Measurements from ENCODE around the gene NDUFAF8. TPM values are rescaled to one million over a fixed set of nuclear protein-coding genes. Genes with fewer than 3 reads are reported as not detected.

NDUFAF8 gene
- total and polyA plus RNA-seq, 10 of the 15 experiments (the other 5 are each of a cell fraction or from before 2014, with no cell fraction given) = 22.0 to 307 (median 106) TPM

GRCh38 chr17:81238815-81239713 is at the start of gene NDUFAF8, which contains the start of gene TEPSIN (continued):
- 0 out of 2 replicates have a peak, but pooled peaks have one; percentile 31 for TF ChIP-seq ZNF687 (IDR thresholded peaks at IDR 0.05)
- peak; percentile 79 for TF ChIP-seq BACH1 (IDR thresholded peaks at IDR 0.05; ENCODE audit: borderline replicate concordance)
- peak; percentile 63; the same call in 1 of the 2 replicates for TF ChIP-seq POLR2AphosphoS2 (IDR thresholded peaks at IDR 0.05; ENCODE audit: low read depth, low read length)
- TF ChIP-seq SREBF1 (IDR thresholded peaks at IDR 0.05; ENCODE audit: low read length) = no peak
- no peak for TF ChIP-seq HDGF (IDR thresholded peaks at IDR 0.05)
- peak; percentile 92 for TF ChIP-seq GABPA (IDR thresholded peaks at IDR 0.05; ENCODE audit: low read depth)
- TF ChIP-seq NFIC (IDR thresholded peaks at IDR 0.05; ENCODE audit: low read depth, low read length) = no peak
- TF ChIP-seq MXI1 (IDR thresholded peaks at IDR 0.05; ENCODE audit: low read depth, low read length) = peak; percentile 77
- peak; percentile 74 for TF ChIP-seq CREB1 (IDR thresholded peaks at IDR 0.05; ENCODE audit: low read depth)
- peak; percentile 93 for TF ChIP-seq NR2C1 (IDR thresholded peaks at IDR 0.05)
- no peak for TF ChIP-seq MEF2A (IDR thresholded peaks at IDR 0.05; ENCODE audit: insufficient read depth, low read depth, low read length)
- peak; percentile 77; the same call in 2 of the 3 replicates for TF ChIP-seq POU2F2 (IDR thresholded peaks at IDR 0.05; ENCODE audit: borderline replicate concordance, low read depth, low read length)
- peak; percentile 99 for TF ChIP-seq DPF2 (IDR thresholded peaks at IDR 0.05)
- no peak for TF ChIP-seq NR2C2 (IDR thresholded peaks at IDR 0.05; ENCODE audit: borderline replicate concordance, control insufficient read depth, insufficient read length, low read depth)
- peak; percentile 84 for TF ChIP-seq FOXK2 (IDR thresholded peaks at IDR 0.05)
- TF ChIP-seq BCL3 (IDR thresholded peaks at IDR 0.05; ENCODE audit: borderline replicate concordance, insufficient read depth, low read depth, low read length, poor library complexity, severe bottlenecking) = no peak
- no peak for TF ChIP-seq HSF1 (IDR thresholded peaks at IDR 0.05; ENCODE audit: low read depth, low read length)
- TF ChIP-seq NR2F1 (conservative IDR thresholded peaks at IDR 0.05) = peak; percentile 71
- TF ChIP-seq HCFC1 (IDR thresholded peaks at IDR 0.05; ENCODE audit: low read length) = peak; percentile 77
- TF ChIP-seq HDAC2 (IDR thresholded peaks at IDR 0.05) = no peak; the same call in 1 of the 2 replicates
- TF ChIP-seq SRF (IDR thresholded peaks at IDR 0.05; ENCODE audit: low read depth in 2 of 2, low read length in 2 of 2) = 0 out of 4 replicates have a peak, but pooled peaks of 1 of the 2 experiments have one; percentile 23
- TF ChIP-seq SMAD1 (IDR thresholded peaks at IDR 0.05; ENCODE audit: low read depth, partially characterized antibody) = no peak
- no peak for TF ChIP-seq ETV6 (conservative IDR thresholded peaks at IDR 0.05 in 1 of 2, IDR thresholded peaks at IDR 0.05 in 1 of 2; ENCODE audit: borderline replicate concordance in 1 of 2, low read depth in 1 of 2)

Data from GM12878 (cell line).